ENCODE data around the gene KPNB1. TPM values are rescaled to one million over a fixed set of nuclear protein-coding genes. Genes with fewer than 3 reads are reported as not detected.

KPNB1 gene
- polyA plus RNA-seq, 1 donor (not counting 4 experiments of a cell fraction or from before 2014, with no cell fraction given): 220 TPM

DNA sequence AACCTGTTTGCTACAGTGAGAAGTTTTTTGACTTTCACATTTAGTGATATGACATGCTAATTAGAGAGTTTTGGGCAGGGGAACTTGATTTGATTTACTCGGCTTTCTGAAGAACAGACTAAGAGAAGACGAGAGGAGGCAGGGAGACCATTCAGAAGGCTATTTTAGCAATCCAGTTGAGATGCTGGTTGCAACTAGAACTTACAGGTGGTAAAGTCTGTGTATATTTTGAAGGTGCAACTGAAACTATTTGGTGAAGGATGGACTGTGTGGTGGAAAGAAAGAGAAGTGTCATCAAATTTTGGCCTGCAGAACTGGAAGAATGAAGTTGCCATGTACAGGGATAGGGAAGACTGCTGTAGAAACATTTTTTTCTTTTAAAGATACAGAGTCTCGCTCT lies 42.2 kb upstream of the KPNB1 start:
- dilution Hi-C loops (cut with MboI; ENCODE audit: extremely low pct_ligation_motif_present, low sequenced_read_pairs): no loop called here
- no peak for FAIRE-seq

DNA sequence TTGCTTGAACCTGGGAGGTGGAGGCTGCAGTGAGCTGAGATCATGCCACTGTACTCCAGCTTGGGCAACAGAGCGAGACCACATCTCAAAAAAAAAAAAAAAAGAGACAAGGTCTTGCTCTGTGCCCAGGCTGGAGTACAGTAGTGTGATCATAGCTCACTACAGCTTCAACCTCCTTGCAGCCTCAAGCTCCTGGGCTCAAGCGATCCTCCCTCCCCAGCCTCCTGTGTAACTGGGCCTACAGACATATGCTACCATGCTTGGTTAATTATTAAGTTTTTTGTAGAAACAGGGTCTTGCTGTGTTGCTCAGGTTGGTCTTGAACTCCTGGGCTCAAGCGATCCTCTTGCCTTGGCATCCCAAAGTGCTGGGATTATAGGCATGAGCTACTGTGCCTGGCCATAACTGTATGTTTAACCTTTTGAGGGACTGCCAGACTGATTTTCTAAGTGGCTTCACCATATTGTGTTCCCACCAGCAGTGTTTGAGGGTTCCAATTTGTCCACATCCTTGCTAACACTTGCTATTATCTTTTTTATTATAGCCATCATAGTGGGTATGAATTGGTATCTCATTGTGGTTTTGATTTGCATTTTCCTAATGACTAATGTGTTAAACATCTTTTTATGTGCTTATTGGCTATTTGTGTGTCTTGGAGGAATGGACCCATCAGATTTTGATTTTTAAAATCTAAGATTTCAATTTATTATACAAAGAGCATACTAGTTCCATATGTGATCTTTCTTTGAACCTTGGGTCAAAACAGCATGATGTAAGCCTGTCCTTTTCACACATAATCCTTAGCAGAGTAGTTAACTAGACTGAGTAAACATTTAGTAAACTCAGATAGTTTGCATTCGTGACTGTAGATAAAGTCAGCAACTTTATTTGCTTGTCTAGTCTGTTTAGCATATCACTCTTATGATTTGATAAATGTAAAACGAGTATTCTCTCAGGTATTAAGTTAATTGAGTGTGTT lies 38.1 kb upstream of the KPNB1 start:
- TF ChIP-seq, protein P1, sequence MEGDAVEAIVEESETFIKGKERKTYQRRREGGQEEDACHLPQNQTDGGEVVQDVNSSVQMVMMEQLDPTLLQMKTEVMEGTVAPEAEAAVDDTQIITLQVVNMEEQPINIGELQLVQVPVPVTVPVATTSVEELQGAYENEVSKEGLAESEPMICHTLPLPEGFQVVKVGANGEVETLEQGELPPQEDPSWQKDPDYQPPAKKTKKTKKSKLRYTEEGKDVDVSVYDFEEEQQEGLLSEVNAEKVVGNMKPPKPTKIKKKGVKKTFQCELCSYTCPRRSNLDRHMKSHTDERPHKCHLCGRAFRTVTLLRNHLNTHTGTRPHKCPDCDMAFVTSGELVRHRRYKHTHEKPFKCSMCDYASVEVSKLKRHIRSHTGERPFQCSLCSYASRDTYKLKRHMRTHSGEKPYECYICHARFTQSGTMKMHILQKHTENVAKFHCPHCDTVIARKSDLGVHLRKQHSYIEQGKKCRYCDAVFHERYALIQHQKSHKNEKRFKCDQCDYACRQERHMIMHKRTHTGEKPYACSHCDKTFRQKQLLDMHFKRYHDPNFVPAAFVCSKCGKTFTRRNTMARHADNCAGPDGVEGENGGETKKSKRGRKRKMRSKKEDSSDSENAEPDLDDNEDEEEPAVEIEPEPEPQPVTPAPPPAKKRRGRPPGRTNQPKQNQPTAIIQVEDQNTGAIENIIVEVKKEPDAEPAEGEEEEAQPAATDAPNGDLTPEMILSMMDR (optimal IDR thresholded peaks at IDR 0.05 in 1 of 3, IDR thresholded peaks at IDR 0.05 in 1 of 3, conservative IDR thresholded peaks at IDR 0.05 in 1 of 3; ENCODE audit: extremely low read depth in 1 of 3, insufficient read depth in 2 of 3, low read length in 3 of 3): no peak
- TF ChIP-seq EZH2 (IDR thresholded peaks at IDR 0.05; ENCODE audit: low read length): no peak
- Histone ChIP-seq H3K4me1 (ENCODE audit: control insufficient read depth, extremely low read depth, insufficient read depth, low read length) (peaks cover 4% of the 10 kb centered on the region), H3K9me1 (ENCODE audit: control insufficient read depth, extremely low read depth, insufficient read depth, low read length) (no peaks in the 10 kb centered on the region), H3K36me3 (ENCODE audit: control insufficient read depth in 2 of 2, extremely low read depth in 1 of 2, insufficient read depth in 2 of 2, low read length in 2 of 2) (peaks cover 11 to 19% of the 10 kb centered on the region in 2 experiments), H3K4me3 (ENCODE audit: control insufficient read depth in 2 of 3, extremely low read depth in 1 of 3, insufficient read depth in 2 of 3, low read depth in 1 of 3, low read length in 3 of 3) (no peak overlapping the region), H3K27ac (ENCODE audit: control insufficient read depth, insufficient read depth, low read length) (no peak overlapping the region), H3K9me3 (ENCODE audit: control insufficient read depth, low read depth, low read length) (no peaks in the 10 kb centered on the region), H4K20me1 (ENCODE audit: control insufficient read depth, extremely low read depth, insufficient read depth, low read length) (no peaks in the 10 kb centered on the region), H3K27me3 (ENCODE audit: control insufficient read depth, extremely low read depth, insufficient read depth, low read length) (no peaks in the 10 kb centered on the region), H3K79me2 (ENCODE audit: control insufficient read depth, insufficient read depth, low read length) (no peaks in the 10 kb centered on the region), H2AFZ (ENCODE audit: control insufficient read depth, low read length) (no peak overlapping the region), H3K9ac (ENCODE audit: control insufficient read depth, extremely low read depth, insufficient read depth, low read length) (no peak overlapping the region), H3K4me2 (ENCODE audit: control insufficient read depth, extremely low read depth, insufficient read depth, low read depth, low read length) (no peak overlapping the region)
- DNase-seq (ENCODE audit: low read depth, low spot score) (no peak), FAIRE-seq (no peak)
- dilution Hi-C loops (cut with MboI; ENCODE audit: extremely low pct_ligation_motif_present, low sequenced_read_pairs): no loop called here

More for the DNA sequence above, 42.2 kb upstream of the KPNB1 start:
- DNase-seq (ENCODE audit: low read depth, low spot score): no peak
- peaks cover 4% of the 10 kb centered on the region for H3K4me1 ChIP-seq (ENCODE audit: control insufficient read depth, extremely low read depth, insufficient read depth, low read length)
- H3K27me3 ChIP-seq (ENCODE audit: control insufficient read depth, extremely low read depth, insufficient read depth, low read length): no peaks in the 10 kb centered on the region
- H3K79me2 ChIP-seq (ENCODE audit: control insufficient read depth, insufficient read depth, low read length): no peaks in the 10 kb centered on the region
- H3K9me1 ChIP-seq (ENCODE audit: control insufficient read depth, extremely low read depth, insufficient read depth, low read length): no peaks in the 10 kb centered on the region
- peaks cover 8 to 22% of the 10 kb centered on the region in 2 experiments for H3K36me3 ChIP-seq (ENCODE audit: control insufficient read depth in 2 of 2, extremely low read depth in 1 of 2, insufficient read depth in 2 of 2, low read length in 2 of 2)
- H3K4me2 ChIP-seq (ENCODE audit: control insufficient read depth, extremely low read depth, insufficient read depth, low read depth, low read length): no peak overlapping the region
- no peak overlapping the region for H3K27ac ChIP-seq (ENCODE audit: control insufficient read depth, insufficient read depth, low read length)
- H3K9ac ChIP-seq (ENCODE audit: control insufficient read depth, extremely low read depth, insufficient read depth, low read length): no peak overlapping the region
- no peaks in the 10 kb centered on the region for H4K20me1 ChIP-seq (ENCODE audit: control insufficient read depth, extremely low read depth, insufficient read depth, low read length)
- H2AFZ ChIP-seq (ENCODE audit: control insufficient read depth, low read length): no peak overlapping the region
- H3K9me3 ChIP-seq (ENCODE audit: control insufficient read depth, low read depth, low read length): no peaks in the 10 kb centered on the region
- TF ChIP-seq, protein P1 (optimal IDR thresholded peaks at IDR 0.05 in 1 of 3, IDR thresholded peaks at IDR 0.05 in 1 of 3, conservative IDR thresholded peaks at IDR 0.05 in 1 of 3; ENCODE audit: extremely low read depth in 1 of 3, insufficient read depth in 2 of 3, low read length in 3 of 3): no peak
- no peak for TF ChIP-seq EZH2 (IDR thresholded peaks at IDR 0.05; ENCODE audit: low read length)
- H3K4me3 ChIP-seq (ENCODE audit: control insufficient read depth in 2 of 3, extremely low read depth in 1 of 3, insufficient read depth in 2 of 3, low read depth in 1 of 3, low read length in 3 of 3): no peak overlapping the region

All from keratinocyte (primary cell).